Spleen (tissue), 13 donors: ENCODE measurements around the gene VPS26A. TPM values are rescaled to one million over a fixed set of nuclear protein-coding genes. Genes with fewer than 3 reads are reported as not detected.

Experiments used
- DNase-seq: peaks from one replicate; pipeline ENCODE4 v3.0.0-alpha.2; 2020
- H3K27ac ChIP-seq, 8 donors: fragments of 200-600 bp; sonication (generic) in 7 of 8; 1 replicate in 4 of 8; 2 replicates in 4 of 8; pipeline versions ENCODE4 v1.5.0 to v1.8.0; 2016 to 2021; ENCODE audit warnings: inconsistent platforms in 4 of 8, mild to moderate bottlenecking in 4 of 8, moderate library complexity in 1 of 8
- H3K27me3 ChIP-seq, 7 donors: fragments of 200-600 bp; sonication (generic) in 6 of 7; replicated peaks in 1 of 7; 1 replicate in 4 of 7; 2 replicates in 3 of 7; pipeline versions ENCODE4 v1.5.0 to v1.8.0; 2016 to 2021; ENCODE audit warnings: inconsistent platforms in 3 of 7, mild to moderate bottlenecking in 1 of 7
- H3K36me3 ChIP-seq, 6 donors: fragments of 200-600 bp; sonication (generic) in 5 of 6; 1 replicate in 4 of 6; 2 replicates in 2 of 6; pipeline versions ENCODE4 v1.5.0 to v1.8.0; 2016 to 2021; ENCODE audit warnings: inconsistent platforms in 2 of 6
- H3K4me1 ChIP-seq, 6 donors: fragments of 200-600 bp; sonication (generic) in 5 of 6; 1 replicate in 3 of 6; 2 replicates in 3 of 6; pipeline versions ENCODE4 v1.5.0 to v1.8.0; 2016 to 2021; ENCODE audit warnings: inconsistent platforms in 3 of 6
- H3K4me3 ChIP-seq, 8 donors: fragments of 200-600 bp; sonication (generic) in 7 of 8; 1 replicate in 4 of 8; 2 replicates in 4 of 8; pipeline versions ENCODE4 v1.5.0 to v1.8.0; 2016 to 2021; ENCODE audit warnings: inconsistent platforms in 4 of 8, mild to moderate bottlenecking in 4 of 8, moderate library complexity in 2 of 8
- H3K9me3 ChIP-seq, 8 donors: fragments of 200-600 bp; sonication (generic) in 7 of 8; 1 replicate in 4 of 8; 2 replicates in 4 of 8; pipeline versions ENCODE4 v1.5.0 to v1.8.0; 2016 to 2021; ENCODE audit warnings: inconsistent platforms in 4 of 8
- CTCF ChIP-seq, 11 experiments: fragments of 200-600 bp in 7 of 11; fragments of 450-650 bp in 4 of 11; sonication (generic) in 4 of 11; IDR thresholded peaks in 8 of 11; conservative IDR thresholded peaks in 3 of 11; 1 replicate in 7 of 11; 2 replicates in 4 of 11; pipeline versions ENCODE4 v1.4.0 to v1.8.0; 2016 to 2021; ENCODE audit warnings: antibody characterized with exemption in 11 of 11, inconsistent platforms in 4 of 11, mild to moderate bottlenecking in 1 of 11
- POLR2A ChIP-seq, 3 donors: fragments of 450-650 bp; IDR thresholded peaks; one replicate each; pipeline ENCODE4 v1.5.1; 2017; ENCODE audit warnings: antibody characterized with exemption in 3 of 3, mild to moderate bottlenecking in 1 of 3
- POLR2AphosphoS5 ChIP-seq, 3 donors: sonication (generic); formaldehyde crosslinking; IDR thresholded peaks; one replicate each; pipeline ENCODE4 v1.5.1; 2017; ENCODE audit warnings: antibody characterized with exemption in 3 of 3
- WGBS, 5 donors: extraction: QIAGEN DNeasy Blood & Tissue Kit in 3 of 5; methylation state at CpG; one replicate each; pipeline versions ENCODE4 v1.1.5 to v1.1.7; 2013 to 2018; 5-methylcytosine and 5-hydroxymethylcytosine counted together
- intact Hi-C: fragments of 100-400 bp; cut with DNase I; formaldehyde crosslinking; loops from one replicate; pipeline ENCODE4 v1.15.0; 2023; ENCODE audit warnings: low total_unique reads
- long read RNA-seq, 2 donors: transcript quantifications; one replicate each; lab custom pipeline, GENCODE V29; 2026
- polyA plus RNA-seq, 3 donors: library from polyadenylated mRNA; stranded (reverse); fragments of 200-250 nt; gene quantifications; one replicate each; pipeline ENCODE4 v1.2.1, GENCODE V29; 2013
- total RNA-seq, 7 donors: library from RNA; depleted of rRNA in 3 of 7; stranded (reverse); fragments of >200 nt in 3 of 7; fragmentation: NEBNext Ultra II Directional in 4 of 7; extraction: Animal tissue kit (Norgen Biotek cat#: 25700) in 4 of 7; gene quantifications; one replicate each; pipeline versions ENCODE4 v1.1.0 to v1.2.1, GENCODE V29; 2016 to 2021
- donor health status: healthy with polysubstance abuse.
- donor health status: DM: no; HTN: no; CAD: no; lungs with moderate emphysema.
- donor health status: DM: no; HTN: no; CAD: no.
- donor health status: Bipolar disorder and iron deficiency.
- donor health status: healthy.
- donor health status: DM: no; HTN: no; CAD: no.
- donor health status: DM: yes; HTN: yes; CAD: no.

The VPS26A gene
- 10 to 100 TPM; 25.1 to 53.0 (median 40.6) TPM for total RNA-seq
- polyA plus RNA-seq = 10 to 100 TPM; 17.8 to 28.6 (median 21.3) TPM
- long read RNA-seq, donor 1, transcript VPS26A-201 (9 exons, 2,697 nt) = major isoform, 27 of 46 reads
- long read RNA-seq, donor 1, partial matches to known transcripts = 18 of 46 reads
- long read RNA-seq, donor 1, other reads (novel, unspliced or antisense) = 0 of 46 reads
- long read RNA-seq, donor 2, transcript VPS26A-201 (9 exons, 2,697 nt) = major isoform, 12 of 20 reads
- long read RNA-seq, donor 2, partial matches to known transcripts = 8 of 20 reads
- long read RNA-seq, donor 2, other reads (novel, unspliced or antisense) = 0 of 20 reads

GRCh38 chr10:69123747-69124562 lies at the start of gene VPS26A:
VPS26A (plus strand) TSS chr10:69124178; CDS start chr10:69124278, 100 bp downstream.
- Histone ChIP-seq H3K27ac (peak within 1 kb of the TSS; percentile 97 to 99 (median 98)), H3K4me1 (peaks cover 17 to 52% (median 43%) of the 10 kb centered on the region in 6 donors), H3K36me3 (peaks cover 0 to 3% (median 0%) of the 10 kb centered on the region in 6 donors), H3K27me3 (no peaks in the 10 kb centered on the region), H3K9me3 (no peaks in the 10 kb centered on the region), H3K4me3 (peak within 1 kb of the TSS; percentile 79 to 97 (median 93))
- TF ChIP-seq POLR2AphosphoS5 (IDR thresholded peaks at IDR 0.05) = peak; percentile 97 to 98 (median 98)
- peak; percentile 81 to 92 (median 85) for TF ChIP-seq POLR2A (IDR thresholded peaks at IDR 0.05)
- peak in 9 of 11 experiments; percentile 18 to 74 (median 33) for TF ChIP-seq CTCF (IDR thresholded peaks at IDR 0.05 in 8 of 11, conservative IDR thresholded peaks at IDR 0.05 in 3 of 11)
- peak; percentile 100 for DNase-seq
- 0 to 2% (median 1%) methylated on average over 44 to 82 of the region's 82 CpGs for WGBS, 5 donors
- intact Hi-C loops = no loop called here

DNA sequence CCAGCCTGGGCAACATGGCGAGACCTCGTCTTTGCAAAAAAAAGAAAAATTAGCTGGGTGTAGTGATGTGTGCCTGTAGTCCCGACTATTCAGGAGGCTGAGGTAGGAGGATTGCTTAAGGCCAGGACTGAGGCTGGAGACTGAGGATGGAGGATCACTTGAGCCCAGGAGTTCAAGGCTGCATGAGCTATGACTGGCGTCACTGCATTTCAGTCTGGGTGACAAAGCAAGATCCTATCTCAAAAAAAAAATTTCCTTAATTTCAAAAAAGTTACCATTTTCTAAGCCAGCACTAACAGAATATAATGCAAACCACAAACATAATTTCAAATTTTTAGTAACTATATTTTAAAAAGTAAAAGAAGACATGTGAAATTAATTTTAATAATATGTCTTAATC lies 49.4 kb upstream of the VPS26A start:
- no peaks in the 10 kb centered on the region for H3K27me3 ChIP-seq
- WGBS, 5 donors = 71 to 92% (median 82%) methylated on average over 4 of the region's 4 CpGs
- H3K36me3 ChIP-seq = no peaks in the 10 kb centered on the region
- H3K9me3 ChIP-seq = no peaks in the 10 kb centered on the region
- peaks cover 0 to 38% (median 7%) of the 10 kb centered on the region in 6 donors for H3K4me1 ChIP-seq
- TF ChIP-seq CTCF (IDR thresholded peaks at IDR 0.05 in 8 of 11, conservative IDR thresholded peaks at IDR 0.05 in 3 of 11) = no peak
- no peak for TF ChIP-seq POLR2AphosphoS5 (IDR thresholded peaks at IDR 0.05)
- no peak for TF ChIP-seq POLR2A (IDR thresholded peaks at IDR 0.05)
- no peak for DNase-seq
- peak overlapping the region in 2 of 8 donors; percentile 49 to 56 for H3K27ac ChIP-seq
- intact Hi-C loops = no loop called here
- H3K4me3 ChIP-seq = no peak overlapping the region

DNA sequence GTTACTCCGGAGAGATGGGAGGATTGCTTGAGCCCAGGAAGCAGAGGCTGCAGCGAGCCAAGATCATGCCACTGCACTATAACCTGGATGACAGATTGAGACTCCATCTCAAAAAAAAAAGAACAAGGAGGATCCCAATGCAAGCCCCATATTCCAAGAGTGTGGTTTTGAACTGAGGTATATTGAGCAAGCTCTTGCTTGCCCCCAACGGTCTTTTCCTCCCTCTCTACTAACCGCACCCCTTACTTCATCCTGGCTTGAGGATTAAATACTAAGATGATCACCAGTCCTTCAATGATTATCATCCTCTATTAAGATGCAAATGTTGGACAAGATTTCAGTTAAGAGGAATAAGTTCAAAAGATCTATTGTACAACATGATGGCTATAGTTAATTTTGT lies 48.5 kb upstream of the VPS26A start:
- intact Hi-C loops = no loop called here
- Histone ChIP-seq H3K4me3 (no peak overlapping the region), H3K9me3 (no peaks in the 10 kb centered on the region), H3K36me3 (no peaks in the 10 kb centered on the region), H3K27ac (peak overlapping the region in 2 of 8 donors; percentile 17 to 49), H3K27me3 (no peaks in the 10 kb centered on the region), H3K4me1 (peaks cover 0 to 38% (median 7%) of the 10 kb centered on the region in 6 donors)
- no peak for DNase-seq
- TF ChIP-seq CTCF (IDR thresholded peaks at IDR 0.05 in 8 of 11, conservative IDR thresholded peaks at IDR 0.05 in 3 of 11) (no peak), POLR2A (IDR thresholded peaks at IDR 0.05) (no peak), POLR2AphosphoS5 (IDR thresholded peaks at IDR 0.05) (no peak)
- WGBS, 5 donors = 58 to 86% (median 78%) methylated on average over 4 of the region's 4 CpGs

- no peak overlapping the region for H3K4me3 ChIP-seq
- H3K27ac ChIP-seq = no peak overlapping the region
- H3K4me1 ChIP-seq = peaks cover 0 to 19% (median 5%) of the 10 kb centered on the region in 6 donors
- no peaks in the 10 kb centered on the region for H3K27me3 ChIP-seq
- TF ChIP-seq POLR2AphosphoS5 (IDR thresholded peaks at IDR 0.05) (no peak), CTCF (IDR thresholded peaks at IDR 0.05 in 8 of 11, conservative IDR thresholded peaks at IDR 0.05 in 3 of 11) (no peak), POLR2A (IDR thresholded peaks at IDR 0.05) (no peak)
- no peaks in the 10 kb centered on the region for H3K9me3 ChIP-seq
- WGBS, 5 donors = 48 to 94% (median 61%) methylated on average over 1 to 2 of the region's 2 CpGs
- intact Hi-C loops = no loop called here
- DNase-seq = no peak
- no peaks in the 10 kb centered on the region for H3K36me3 ChIP-seq
Measured at GRCh38 chr10:69078311-69078710, 45.7 kb upstream of the VPS26A start.
